GM21737 (cell line): Measurements from ENCODE around the gene SERGEF.

Experiments
- ATAC-seq: cut with Tn5 transposase; IDR thresholded peaks from one replicate; pipeline ENCODE4 v1.9.1; 2021; ENCODE audit warnings: mild to moderate bottlenecking, moderate library complexity; ENCODE audit not compliant: unreplicated experiment

SERGEF gene

GRCh38 chr11:17774232-17775034 lies 238.4 kb downstream of the SERGEF start:
- no peak for ATAC-seq

- no peak for ATAC-seq
Measured at GRCh38 chr11:17773674-17774073, 239.2 kb downstream of the SERGEF start.

- ATAC-seq, result no peak
Measured at GRCh38 chr11:17772704-17773600, 239.9 kb downstream of the SERGEF start.

- no peak for ATAC-seq
Measured at GRCh38 chr11:17771841-17772401, 240.9 kb downstream of the SERGEF start.

DNA sequence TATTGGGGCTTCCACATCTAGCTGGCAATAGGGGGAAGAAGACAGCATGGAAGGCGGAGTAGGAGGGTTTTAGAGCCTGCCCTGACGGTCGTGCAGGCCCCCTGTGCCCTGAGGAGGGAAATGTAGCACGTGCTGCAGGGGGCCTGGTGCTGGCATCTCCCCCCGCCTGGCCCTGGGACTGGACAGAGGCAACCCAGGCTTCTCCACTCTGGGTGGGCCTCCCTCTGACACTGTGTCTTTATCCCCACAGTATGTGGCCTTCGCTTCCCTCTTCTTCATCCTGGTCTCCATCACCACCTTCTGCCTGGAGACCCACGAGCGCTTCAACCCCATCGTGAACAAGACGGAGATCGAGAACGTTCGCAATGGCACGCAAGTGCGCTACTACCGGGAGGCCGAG lies 241.4 kb downstream of the SERGEF start:
- ATAC-seq, result no peak

DNA sequence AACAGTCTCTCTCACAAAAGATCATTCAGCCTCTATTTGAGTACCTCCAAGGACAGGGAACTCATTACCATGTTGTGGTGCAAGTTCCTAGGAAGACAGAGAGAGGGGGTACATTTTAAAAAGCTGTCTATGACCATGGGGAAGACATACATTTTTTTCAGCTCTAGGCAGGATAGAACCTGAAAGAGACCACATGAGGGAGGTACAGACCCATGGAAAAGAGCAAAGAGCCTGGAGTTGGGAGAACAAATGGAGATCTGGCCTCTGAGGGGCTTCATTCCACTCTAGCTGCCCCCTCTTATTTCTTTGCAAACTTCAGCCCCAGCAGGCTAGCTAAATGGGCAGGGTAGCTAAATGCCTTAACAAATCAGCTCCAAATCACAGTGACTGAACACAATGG lies 241.9 kb downstream of the SERGEF start:
- no peak for ATAC-seq

DNA sequence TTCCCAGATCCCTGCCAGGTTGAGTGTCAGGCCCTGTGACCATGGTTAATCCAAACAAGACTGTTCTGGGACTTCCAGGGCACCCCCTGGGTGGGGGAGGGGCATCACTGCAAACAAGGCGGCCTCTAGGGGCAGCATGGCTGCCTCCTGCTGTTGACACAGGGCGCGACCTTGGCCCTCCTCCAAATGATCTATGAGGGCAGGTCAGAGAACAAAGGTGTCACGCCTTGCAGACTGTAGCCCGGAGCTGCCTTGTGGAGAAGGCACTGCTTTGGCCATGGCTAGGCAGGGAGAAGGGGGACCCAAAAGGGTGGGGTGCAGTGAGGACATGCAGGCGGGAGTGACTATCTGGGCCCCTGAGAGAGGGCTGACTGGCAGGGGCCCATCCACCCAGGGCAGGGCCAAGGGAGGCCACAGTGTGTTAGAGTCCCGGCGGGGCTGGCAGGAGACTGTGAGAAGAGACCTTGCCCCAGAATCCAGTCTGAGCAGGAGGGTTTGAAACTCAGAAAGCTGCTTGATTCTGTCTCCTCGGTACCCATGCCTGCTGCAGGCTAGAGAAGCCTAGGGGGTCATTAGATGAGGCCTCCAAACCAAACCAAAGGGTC lies 242.7 kb downstream of the SERGEF start:
- ATAC-seq, result no peak

GRCh38 chr11:17769218-17769617 lies 243.6 kb downstream of the SERGEF start:
- no peak for ATAC-seq

GRCh38 chr11:17768547-17768946 lies 244.3 kb downstream of the SERGEF start:
- ATAC-seq, result no peak

DNA sequence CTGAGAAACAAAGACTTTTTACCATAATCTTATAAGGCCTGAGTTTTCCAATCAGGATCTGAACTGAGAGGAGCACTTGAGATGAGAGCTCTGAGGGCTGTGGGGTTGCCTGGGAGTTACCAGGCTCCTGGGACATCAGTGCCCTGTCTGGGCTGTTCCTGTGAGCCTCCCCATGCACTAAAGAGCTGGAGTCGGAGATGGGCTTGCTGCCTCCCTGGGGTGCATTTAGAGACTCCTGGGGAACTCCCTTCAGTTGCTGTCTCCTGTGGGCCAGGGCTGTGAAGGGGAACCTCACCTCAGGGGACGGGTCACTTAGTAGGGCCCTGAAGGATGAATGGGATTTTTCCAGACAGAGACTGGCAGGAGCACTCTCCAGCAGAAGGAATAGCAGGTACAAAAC lies 244.9 kb downstream of the SERGEF start:
- no peak for ATAC-seq

DNA sequence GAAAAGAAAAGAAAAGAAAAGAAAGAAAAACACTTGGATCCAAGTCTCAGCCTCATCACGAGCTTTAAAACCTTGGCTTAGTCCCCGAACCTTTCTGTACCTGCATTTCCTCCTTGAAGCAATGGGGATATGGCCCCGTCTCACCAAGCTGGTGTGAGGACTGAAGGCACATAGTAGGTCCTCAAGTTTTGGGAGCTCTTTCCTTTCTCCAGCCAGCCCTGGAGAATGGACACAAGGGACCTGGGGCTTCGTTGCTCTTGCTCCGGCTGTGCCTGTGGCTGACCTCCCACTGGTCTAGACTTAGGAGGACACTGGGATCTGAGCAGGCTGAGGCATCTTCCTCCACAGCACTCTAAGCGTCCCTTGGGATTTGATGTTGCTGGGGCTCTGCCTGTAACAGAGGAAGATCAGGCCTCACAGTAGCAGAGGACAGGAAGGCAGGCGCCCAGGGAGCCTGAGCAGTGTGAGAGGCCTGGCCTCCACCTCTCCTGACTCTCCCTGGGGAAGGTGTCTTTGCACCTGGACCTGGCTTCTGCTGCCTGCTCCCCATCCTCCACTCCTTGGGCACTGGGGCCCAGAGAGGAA lies 245.5 kb downstream of the SERGEF start:
- no peak for ATAC-seq

GRCh38 chr11:17766590-17766989 lies 246.3 kb downstream of the SERGEF start:
- no peak for ATAC-seq

GRCh38 chr11:17766073-17766359 lies 246.8 kb downstream of the SERGEF start:
- ATAC-seq, result no peak

DNA sequence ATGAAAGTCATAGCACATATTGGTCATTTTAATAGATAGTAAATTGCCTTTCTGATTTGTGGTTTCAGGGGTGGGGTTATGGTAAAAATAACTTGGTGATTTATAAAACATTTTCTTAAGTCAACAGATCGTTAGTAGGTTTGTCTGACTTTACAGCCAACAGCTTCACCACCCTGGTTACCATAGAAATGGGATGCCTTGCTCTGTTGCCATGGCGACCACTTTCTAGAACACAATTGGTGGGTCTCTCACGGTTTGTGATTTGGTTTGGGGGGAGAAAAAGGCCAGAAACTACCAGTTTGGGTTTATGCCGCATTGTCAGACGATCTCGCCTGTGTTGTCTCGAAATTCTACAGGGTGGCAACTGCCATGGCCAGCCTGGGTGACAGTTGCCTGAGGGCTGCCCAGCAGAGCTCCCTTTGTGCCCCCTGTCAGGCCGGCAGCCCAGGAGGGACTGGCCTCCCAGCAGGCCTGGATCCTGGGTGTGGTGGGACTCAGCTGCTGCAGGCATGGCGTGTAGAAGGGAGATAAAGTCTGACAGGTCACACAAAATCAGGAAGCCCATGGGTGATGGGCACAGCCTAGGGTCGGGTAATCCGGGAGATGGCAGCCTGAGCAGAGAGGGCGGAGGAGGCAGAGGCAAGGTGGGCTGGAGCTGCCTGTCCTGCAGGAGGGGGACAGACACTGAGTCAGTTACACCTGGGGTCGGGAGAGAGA lies 247.3 kb downstream of the SERGEF start:
- ATAC-seq, result no peak

- ATAC-seq, result no peak
Measured at GRCh38 chr11:17764446-17765218, 248.2 kb downstream of the SERGEF start.

DNA sequence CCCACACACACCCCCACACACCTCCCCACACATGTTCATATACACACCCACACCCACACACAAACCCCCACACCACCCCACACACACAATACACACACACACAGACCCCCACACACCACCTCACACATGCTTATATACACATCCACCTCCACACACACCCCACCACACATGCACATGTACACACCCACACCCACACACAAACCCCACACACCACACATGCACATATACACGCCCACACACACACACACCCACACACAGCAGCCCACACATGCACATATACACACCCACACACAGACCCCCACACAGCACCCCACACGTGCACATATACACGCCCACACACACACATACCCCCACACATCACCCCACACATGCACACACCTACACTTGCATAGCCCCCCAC lies 249.1 kb downstream of the SERGEF start:
- ATAC-seq, result no peak

- no peak for ATAC-seq
Measured at GRCh38 chr11:17763244-17763643, 249.6 kb downstream of the SERGEF start.

- ATAC-seq, result no peak
Measured at GRCh38 chr11:17762309-17762974, 250.4 kb downstream of the SERGEF start.
